Activated T-cell treated with anti-CD3 and anti-CD28 coated beads for 24 hours (primary cell): ENCODE results near the gene PTPRN2.
"Not testable (repeated sequence)": the region's sequence is repeated elsewhere in the genome, so short reads cannot be mapped to it uniquely, and the experiment has no call there.

Source experiments
- DNase-seq: peaks from one replicate; pipeline ENCODE4 v3.0.0-alpha.2; 2020; ENCODE audit warnings: low read depth

Gene PTPRN2

DNA sequence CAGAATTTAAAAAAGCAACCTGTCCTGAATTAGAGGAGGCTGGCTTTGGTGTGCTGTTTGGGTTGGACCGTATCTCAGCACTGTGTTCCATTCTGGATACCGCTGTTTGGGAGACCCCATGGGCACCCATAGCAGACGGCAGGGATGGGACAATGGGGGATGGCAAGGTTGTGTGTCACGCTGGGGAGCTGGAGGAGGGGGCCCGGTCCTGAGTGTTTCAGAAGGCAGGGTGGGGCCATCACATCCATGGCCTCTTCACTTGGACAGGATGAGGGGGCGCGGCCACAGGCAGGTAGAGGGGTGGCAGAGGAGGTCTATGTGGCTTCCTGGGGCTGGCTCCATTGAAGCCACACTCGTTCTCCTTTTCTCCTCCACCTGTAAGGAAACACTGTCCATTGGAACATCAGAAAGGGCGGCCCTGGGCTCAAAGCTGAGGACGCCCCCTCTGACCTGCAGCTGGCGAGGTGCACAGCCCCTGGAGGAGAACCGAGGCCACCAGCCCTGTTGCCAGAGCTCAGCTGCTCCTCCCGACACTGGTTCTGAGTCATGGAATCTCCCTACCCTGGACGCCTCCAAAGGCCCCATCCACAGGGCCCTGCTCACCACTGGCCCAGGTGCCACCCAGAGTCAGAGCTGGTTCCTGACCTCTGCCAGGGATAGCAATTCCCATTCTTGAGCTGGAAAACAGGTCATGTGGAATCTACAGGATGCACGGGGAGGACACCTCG is 663.6 kb downstream of the PTPRN2 start:
- no peak for DNase-seq

DNA sequence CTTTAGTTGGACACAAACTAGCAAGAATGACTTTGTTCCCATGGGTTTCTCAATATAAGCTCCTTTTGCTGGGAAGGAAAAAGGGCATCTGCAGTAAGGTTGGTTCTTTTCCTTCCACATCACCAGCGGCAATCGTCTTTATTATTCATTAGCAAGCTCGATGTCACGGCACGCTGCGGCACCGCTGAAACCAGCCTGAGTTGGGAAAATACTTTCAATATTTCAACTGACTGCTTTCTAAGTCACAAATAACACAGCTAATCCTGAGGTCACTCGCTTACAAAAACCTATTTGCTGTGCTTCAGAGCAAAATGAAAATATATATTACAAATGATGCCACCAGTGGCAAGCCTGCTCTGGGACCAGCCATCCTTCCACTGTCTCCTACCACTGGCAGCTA is 665.0 kb downstream of the PTPRN2 start:
- DNase-seq: no peak

DNA sequence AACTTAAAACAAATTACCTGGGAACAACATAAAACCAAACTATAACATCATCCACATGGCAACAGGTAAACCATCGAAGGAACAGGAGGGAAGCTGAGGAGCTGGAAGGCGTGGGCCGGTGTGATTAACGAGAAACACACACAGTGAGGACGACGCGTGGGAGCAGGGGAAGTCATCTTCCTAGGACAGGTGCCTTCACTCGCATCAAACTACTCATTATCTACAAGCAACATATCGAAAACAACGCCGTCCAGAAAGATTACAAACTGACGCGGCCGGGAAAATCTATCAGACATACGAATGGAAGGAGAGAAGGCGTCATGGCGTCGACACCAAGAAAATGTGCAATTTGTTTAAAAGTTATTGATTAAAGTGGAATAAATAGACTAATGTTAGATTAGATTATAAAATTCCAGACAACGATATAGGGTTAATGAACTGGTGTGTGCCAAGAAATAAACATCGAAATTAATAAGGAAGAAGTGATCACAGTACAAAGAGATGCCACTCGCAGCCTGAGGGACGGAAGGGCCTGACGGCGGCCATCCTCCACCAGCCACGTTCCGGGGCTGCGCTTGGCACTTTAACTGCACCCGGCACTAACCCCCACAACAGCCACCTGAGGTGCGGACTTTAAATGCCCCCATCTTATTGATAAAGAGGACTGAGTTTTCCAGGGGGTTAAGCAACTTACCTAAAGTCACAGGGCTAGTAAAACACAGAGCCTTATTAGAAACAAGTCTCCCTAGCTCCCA is 669.1 kb downstream of the PTPRN2 start:
- no peak for DNase-seq

- DNase-seq: no peak
These were observed 670.5 kb downstream of the PTPRN2 start for GRCh38 chr7:157916946-157917640.

GRCh38 chr7:157910446-157910845 is 677.2 kb downstream of the PTPRN2 start:
- DNase-seq: no peak

DNA sequence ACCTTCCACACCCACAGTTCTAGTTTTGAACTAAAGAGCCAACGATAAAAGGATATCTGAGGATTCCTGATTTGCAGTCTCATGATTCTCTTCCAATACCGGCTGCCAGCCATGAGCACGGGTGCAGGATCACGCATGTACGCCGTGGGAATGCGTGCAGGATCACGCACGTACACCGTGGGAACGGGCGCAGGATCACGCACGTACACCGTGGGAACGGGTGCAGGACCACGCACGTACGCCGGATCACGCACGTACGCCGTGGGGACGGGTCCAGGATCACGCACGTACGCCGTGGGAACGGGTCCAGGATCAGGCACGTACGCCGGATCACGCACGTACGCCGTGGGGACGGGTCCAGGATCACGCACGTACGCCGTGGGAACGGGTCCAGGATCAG is 677.6 kb downstream of the PTPRN2 start:
- DNase-seq: not testable (repeated sequence)

DNA sequence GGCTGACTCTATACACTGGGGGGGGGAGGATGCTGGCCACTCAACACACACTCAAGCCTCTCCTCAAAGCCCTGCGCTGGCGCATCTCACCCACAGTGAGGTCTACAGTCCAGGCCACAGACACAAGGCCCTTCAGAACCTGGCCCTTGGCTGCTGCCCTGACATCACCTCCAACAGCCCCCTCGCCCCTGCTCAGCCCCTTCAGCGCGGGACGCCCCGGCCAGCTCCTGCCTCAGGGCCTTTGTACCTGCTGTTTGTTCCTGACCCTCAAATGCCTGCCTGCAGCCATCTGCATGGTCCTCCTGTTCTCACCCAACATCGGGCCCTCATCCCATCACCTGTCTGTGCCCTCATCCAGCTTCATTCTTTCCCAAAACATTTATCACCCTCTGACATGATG is 678.3 kb downstream of the PTPRN2 start:
- DNase-seq: no peak

DNA sequence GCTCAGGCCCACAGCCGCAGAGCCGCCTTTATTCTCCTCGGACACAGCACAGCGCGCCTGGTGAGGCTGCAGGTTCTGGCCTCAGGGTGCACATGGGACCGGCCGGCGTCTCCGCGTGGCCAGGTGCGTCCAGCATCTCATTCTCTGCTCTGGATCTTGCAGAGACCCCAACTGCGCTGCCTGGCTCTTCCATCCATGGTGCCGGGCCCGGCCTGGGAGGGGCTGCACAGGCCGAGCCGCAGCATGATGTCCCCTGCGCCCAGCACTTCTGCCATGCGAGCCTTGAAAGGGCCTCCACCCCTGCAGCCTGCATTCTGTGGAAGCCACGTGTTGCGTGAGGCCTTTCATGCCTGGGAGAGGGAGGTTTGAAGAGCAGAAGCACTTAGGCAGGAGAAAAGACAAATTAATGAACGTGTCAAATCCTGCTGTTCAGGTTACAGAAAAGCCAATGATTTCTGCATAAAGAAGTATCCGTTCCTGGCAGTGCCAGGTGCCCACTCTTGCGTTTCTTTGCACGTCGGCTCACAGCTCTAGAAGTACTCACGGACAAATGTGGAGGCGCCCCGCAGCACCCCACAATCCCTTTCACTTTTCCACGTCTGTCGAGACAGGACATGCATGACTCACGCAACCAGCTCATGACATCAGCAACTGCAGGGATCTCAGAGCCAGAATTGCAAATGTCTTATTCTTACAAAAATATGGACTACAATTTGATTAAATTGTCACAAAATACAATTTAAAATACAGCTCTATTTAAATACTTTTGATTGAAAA is 679.4 kb downstream of the PTPRN2 start:
- no peak for DNase-seq

DNA sequence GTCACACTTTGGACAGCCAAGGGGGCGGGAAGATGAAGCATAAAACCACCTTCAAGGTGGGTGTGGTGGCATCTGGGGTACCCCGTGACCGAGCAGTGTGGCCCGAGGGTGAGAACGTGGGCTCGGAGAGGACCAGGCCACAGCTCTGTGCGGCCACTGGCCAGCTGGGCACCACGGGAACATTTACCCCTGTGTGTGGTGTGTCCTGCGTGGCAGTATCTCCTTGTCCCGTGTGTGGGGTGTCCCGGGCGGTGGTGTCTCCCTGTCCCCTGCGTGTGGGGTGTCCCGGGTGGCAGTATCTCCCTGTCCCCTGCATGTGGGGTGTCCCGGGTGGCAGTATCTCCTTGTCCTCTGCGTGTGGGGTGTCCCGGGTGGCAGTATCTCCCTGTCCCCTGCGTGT is 680.5 kb downstream of the PTPRN2 start:
- no peak for DNase-seq

DNA sequence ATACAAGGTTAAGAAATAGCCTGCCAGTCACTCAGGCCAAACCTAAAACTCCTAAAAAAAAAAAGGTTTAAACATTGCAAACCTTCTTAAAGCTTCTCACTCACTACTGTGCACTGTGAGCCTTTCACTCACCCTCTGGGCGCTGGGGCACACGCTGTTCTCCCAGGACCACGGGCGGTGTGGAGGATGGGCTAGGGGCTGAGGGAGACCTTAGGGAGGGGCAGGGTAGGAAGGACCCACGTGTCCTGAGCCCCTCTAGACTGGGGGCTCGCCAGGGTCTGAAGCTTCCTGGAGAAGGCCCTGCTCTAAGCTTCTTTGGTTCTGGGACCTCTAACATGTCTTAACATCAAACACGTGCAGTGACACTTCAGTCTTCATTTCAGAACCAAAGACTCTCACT is 681.0 kb downstream of the PTPRN2 start:
- no peak for DNase-seq

DNA sequence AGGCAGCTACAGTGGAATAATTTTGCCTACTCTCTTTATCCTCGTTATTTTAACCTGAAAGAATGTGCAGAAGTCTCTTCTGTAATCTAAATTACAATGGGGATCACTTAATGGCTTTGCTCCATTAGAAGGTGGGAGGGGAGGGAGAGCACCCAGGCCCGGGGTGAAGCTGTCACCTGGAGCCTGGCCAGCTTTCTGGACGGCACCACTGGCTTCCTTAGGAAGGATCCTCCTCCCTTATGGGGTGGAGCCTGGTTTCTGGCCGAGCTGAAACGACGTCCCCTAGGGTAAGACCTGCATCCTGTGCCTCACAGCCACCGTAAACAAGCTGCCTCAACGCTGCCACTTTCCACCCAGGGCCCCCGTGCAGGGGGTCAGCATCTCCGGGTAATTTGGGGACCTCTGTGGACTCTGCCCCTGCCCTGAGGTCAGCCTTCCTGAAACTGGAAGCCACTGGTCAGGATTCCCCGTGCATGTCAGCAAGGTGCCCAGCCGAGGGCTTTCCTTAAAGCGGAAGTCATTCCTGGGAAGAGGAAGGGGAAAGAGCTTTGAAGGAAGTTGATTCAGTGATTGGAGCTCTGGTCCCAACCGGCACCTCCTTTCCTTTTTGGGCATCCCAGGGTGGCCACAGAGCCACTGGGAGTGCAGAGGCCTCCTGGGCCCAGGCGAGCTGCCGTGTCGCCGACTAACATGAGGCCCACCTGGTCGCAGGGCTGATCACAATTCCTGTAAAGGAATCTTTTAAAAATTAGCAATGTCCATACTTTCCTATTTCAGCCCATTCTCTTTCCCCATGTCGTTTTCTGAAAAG is 681.8 kb downstream of the PTPRN2 start:
- DNase-seq: no peak

DNA sequence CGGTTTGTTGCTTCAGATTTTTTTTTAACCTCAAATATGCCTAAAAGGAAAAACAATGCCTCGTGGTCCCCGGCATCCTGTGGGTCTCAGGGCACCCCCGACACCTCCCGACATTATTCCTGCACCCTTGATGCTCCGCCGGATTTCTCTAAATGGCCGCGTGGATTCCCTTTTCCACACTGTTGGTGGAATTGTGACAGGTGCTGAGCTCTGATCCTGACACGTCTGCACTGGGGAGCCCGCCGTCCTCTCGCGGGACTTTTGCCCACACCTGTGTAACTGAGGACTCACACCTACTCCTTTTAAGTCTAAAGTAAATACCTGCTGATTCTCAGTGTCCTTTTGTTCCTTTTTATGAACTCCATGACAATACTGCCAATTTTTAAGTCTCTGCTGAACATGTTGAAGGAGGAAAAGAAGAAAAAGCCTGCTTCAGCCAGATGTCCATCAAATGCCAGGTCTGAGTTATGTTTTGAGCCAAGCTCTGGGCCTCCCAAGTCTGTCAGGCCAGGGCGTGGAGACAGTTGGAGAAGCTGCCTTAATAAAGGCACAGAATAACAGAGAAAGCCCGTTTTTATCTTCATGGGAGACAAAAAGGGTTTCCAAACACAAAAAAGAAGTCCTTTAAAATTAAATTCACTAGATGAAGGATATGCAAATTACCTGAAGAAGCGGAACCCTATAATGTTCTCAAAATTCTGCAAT is 682.6 kb downstream of the PTPRN2 start:
- no peak for DNase-seq

- no peak for DNase-seq
These were observed 683.3 kb downstream of the PTPRN2 start for GRCh38 chr7:157904211-157904865.

- no peak for DNase-seq
These were observed 683.9 kb downstream of the PTPRN2 start for GRCh38 chr7:157903710-157904109.

DNA sequence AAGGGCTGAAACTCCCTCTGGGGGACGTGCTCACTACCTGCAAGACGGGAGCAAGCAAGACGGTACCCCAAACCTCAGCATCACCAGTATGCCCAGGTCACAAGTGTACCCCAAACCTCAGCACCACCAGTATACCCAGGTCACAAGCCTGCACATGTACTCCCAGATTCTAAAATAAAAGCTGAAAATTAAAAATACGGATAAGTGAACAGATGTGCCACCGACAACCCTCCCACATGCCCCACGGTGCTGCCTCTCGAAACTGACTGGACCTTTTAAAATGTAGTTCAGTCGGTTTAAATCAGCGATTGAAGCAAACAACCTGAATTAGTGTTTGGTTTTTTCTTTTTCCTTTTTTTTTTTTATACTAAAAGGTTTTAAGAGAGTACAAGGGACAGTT is 684.3 kb downstream of the PTPRN2 start:
- DNase-seq: no peak

DNA sequence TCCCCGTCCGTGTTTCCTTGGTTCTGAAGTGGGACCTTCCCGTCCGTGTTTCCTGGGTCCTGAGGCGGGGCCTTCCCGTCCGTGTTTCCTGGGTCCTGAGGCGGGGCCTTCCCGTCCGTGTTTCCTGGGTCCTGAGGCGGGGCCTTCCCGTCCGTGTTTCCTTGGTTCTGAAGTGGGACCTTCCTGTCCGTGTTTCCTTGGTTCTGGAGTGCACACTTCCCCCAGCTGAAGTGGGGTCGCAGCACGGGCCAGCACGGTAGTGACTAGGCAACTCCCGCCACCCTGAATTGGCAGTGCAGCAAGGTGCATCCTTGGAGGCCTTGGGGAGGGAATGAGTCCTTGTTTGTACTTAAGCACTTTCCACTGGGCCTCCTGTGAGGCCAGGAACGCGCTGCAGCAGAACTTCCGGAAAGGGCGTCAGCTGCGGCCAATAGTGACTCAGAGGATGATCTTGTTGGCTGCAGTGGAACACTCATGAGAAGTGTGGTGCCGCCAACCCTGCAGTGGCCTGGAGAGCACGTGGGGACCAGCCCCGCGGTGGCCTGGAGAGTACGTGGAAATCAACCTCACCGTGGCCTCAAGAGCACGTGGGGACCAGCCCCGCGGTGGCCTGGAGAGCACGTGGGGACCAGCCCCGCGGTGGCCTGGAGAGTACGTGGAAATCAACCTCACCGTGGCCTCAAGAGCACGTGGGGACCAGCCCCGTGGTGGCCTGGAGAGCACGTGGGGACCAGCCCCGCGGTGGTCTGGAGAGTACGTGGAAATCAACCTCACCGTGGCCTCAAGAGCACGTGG is 685.6 kb downstream of the PTPRN2 start:
- DNase-seq: not testable (repeated sequence)

GRCh38 chr7:157901166-157901565 is 686.5 kb downstream of the PTPRN2 start:
- no peak for DNase-seq

DNA sequence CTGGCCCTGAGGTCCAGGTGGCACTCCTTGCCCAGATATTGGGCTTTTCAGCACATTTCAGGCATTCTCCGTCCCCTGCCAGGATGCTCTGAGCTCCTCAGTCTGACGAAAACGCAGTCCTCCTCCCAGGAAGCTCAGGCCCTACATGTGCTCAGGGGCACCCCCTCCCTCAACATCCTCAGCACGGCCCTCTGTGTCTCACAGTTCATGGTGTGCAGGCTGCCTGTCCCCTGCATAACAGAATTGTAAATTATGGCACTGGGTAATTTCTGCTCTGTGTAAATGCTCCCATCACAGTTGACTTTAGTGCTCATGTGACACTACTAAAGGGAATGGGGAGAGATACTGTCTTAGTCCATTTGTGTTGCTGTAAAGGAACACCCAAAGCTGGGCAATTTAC is 687.1 kb downstream of the PTPRN2 start:
- DNase-seq: no peak

GRCh38 chr7:157900011-157900410 is 687.6 kb downstream of the PTPRN2 start:
- DNase-seq: no peak
